ENCODE measurements around the gene SLC29A4.

DNA sequence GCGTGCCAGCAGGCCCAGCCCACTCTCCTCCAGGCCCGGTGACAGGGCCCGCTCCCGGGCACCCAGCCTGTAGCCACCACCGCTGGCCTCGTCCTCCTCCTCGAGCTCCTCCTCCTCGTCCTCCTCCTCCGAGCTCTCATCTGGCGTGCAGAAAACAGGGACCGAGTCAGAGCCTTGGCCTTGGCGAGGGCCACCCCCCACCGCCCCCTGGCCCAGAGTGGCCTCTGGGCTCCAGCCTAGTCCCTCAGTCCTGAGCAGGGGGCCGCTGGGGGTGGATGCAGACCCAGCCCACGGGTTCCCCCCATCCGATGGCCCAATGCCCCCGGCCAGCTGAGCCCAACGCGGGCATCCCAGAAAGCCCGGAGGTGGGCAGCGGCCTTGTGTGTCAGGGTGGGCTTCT lies 62.9 kb downstream of the SLC29A4 start:
- TF ChIP-seq CTCF (IDR thresholded peaks at IDR 0.05; ENCODE audit: insufficient read depth, low read length, poor library complexity, severe bottlenecking) (no peak), EZH2phosphoT487 (conservative IDR thresholded peaks at IDR 0.05; ENCODE audit: low read length) (no peak)

Data from SU-DHL-6 (cell line).